ENCODE results near the gene CYP27B1.
A peak's percentile ranks its signal among the peaks of the same experiment; 100 is the strongest.

Gene CYP27B1, protein sequence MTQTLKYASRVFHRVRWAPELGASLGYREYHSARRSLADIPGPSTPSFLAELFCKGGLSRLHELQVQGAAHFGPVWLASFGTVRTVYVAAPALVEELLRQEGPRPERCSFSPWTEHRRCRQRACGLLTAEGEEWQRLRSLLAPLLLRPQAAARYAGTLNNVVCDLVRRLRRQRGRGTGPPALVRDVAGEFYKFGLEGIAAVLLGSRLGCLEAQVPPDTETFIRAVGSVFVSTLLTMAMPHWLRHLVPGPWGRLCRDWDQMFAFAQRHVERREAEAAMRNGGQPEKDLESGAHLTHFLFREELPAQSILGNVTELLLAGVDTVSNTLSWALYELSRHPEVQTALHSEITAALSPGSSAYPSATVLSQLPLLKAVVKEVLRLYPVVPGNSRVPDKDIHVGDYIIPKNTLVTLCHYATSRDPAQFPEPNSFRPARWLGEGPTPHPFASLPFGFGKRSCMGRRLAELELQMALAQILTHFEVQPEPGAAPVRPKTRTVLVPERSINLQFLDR

GRCh38 chr12:57766464-57767304 lies at the start of gene CYP27B1:
TSS of gene CYP27B1 (minus strand) at chr12:57767078. CDS start at chr12:57767041, 37 bp downstream.
- H3K9me3 Mint-ChIP-seq: no peaks in the 10 kb centered on the region
- peak within 1 kb of the TSS; percentile 87 for H3K4me3 Mint-ChIP-seq
- H3K27me3 Mint-ChIP-seq: peaks cover 12% of the 10 kb centered on the region
- peaks cover 18% of the 10 kb centered on the region for H3K36me3 Mint-ChIP-seq
- H3K27ac Mint-ChIP-seq: no peak within 1 kb of the TSS
- peaks cover 48% of the 10 kb centered on the region for H3K4me1 Mint-ChIP-seq

- Mint-ChIP-seq H3K27me3 (no peaks in the 10 kb centered on the region), H3K4me1 (peaks cover 7% of the 10 kb centered on the region), H3K9me3 (no peaks in the 10 kb centered on the region), H3K4me3 (no peak overlapping the region), H3K36me3 (peaks cover 7% of the 10 kb centered on the region), H3K27ac (peak overlapping the region; percentile 30)
Measured at GRCh38 chr12:57816001-57816854, 49.4 kb upstream of the CYP27B1 start.

DNA sequence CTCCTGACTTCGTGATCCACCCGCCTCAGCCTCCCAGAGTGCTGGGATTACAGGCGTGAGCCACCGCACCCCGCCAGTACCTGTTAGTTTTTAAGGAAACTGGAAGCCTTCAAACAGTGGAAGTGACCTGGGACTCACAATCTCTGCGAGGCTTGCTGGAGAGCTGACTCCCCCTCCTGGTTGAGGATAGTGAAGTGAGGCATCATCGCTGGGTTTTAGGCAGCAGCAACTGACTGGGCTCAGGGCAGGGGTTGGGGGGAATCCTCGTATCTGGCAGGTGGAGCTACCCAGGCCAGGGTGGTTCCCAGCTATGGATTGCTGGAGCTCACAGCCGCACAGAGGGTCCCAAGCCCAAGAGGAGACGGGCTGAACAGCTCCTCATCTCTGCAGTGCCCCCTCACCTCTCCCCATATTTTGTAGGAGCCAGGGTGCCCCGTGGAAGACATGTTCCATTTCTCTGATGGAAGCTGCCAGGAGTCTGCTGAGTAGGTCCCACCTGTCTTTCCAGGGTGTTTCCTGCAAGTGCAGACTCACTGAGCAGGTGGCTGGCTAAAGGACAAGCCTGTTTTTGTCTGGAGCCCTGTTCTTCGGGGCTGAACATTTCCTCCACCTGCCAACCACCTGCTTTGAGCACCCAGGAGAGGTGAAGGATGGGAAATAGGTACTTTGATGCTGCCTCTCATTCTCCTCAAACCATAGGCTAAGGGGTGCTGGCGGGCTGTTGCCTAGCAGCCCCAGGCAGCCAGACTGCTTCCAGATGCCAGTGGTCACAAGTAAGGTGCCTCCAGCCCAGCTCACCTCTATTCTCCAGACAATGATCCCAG lies 48.5 kb upstream of the CYP27B1 start:
- Mint-ChIP-seq H3K27ac (peak overlapping the region; percentile 30), H3K27me3 (no peaks in the 10 kb centered on the region), H3K4me1 (peaks cover 7% of the 10 kb centered on the region), H3K4me3 (no peak overlapping the region), H3K9me3 (no peaks in the 10 kb centered on the region), H3K36me3 (peaks cover 7% of the 10 kb centered on the region)

- no peaks in the 10 kb centered on the region for H3K27me3 Mint-ChIP-seq
- H3K4me3 Mint-ChIP-seq: no peak overlapping the region
- H3K36me3 Mint-ChIP-seq: peaks cover 9% of the 10 kb centered on the region
- H3K9me3 Mint-ChIP-seq: no peaks in the 10 kb centered on the region
- no peak overlapping the region for H3K27ac Mint-ChIP-seq
- peaks cover 7% of the 10 kb centered on the region for H3K4me1 Mint-ChIP-seq
Measured at GRCh38 chr12:57813971-57814772, 47.3 kb upstream of the CYP27B1 start.

DNA sequence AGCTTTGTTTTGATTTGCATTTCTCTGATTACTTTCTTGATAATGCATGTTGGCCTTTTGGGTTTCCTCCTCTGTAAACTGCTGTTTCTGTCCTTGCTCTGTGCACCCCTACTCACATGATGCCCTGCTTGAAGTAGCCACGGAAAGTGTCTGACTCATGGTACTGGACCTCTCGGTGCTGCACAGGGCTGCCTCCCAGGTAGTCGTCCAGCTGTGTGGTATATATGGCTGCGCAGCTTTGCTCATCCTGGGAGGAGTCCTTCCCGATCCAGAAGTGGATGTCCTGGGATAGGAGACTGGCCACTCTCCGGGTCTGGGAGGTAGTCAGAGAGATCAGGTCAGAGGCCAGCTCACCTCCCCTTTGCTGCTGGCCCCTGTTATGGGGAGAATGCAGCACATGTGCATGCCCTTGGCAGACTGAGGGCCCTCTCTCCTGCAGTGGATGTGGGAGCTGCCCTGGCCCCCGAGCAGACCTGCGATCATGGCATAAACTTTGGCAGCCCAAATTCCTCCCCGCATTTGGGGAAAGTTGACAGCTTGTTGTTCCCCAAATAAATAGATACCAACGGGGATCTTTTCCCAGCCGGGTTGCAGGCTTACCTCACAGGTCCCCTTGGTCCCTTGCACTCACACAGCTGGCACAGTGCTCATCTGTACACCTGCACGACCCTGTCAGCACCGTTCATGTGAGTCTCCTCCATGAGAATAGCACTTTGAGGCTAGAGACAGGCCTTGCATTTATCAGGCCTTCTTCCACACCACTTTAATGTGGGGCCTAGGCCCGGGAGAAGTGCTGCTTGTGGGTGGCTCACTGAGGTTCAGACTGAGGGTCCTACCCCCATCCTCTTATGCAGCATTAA lies 46.5 kb upstream of the CYP27B1 start:
- Mint-ChIP-seq H3K4me1 (peaks cover 2% of the 10 kb centered on the region), H3K4me3 (no peak overlapping the region), H3K27me3 (no peaks in the 10 kb centered on the region), H3K9me3 (no peaks in the 10 kb centered on the region), H3K36me3 (peaks cover 4% of the 10 kb centered on the region), H3K27ac (no peak overlapping the region)

- H3K9me3 Mint-ChIP-seq: no peaks in the 10 kb centered on the region
- no peak overlapping the region for H3K4me3 Mint-ChIP-seq
- H3K27me3 Mint-ChIP-seq: no peaks in the 10 kb centered on the region
- H3K4me1 Mint-ChIP-seq: no peaks in the 10 kb centered on the region
- no peak overlapping the region for H3K27ac Mint-ChIP-seq
- peaks cover 4% of the 10 kb centered on the region for H3K36me3 Mint-ChIP-seq
Measured at GRCh38 chr12:57811028-57811755, 44.3 kb upstream of the CYP27B1 start.

DNA sequence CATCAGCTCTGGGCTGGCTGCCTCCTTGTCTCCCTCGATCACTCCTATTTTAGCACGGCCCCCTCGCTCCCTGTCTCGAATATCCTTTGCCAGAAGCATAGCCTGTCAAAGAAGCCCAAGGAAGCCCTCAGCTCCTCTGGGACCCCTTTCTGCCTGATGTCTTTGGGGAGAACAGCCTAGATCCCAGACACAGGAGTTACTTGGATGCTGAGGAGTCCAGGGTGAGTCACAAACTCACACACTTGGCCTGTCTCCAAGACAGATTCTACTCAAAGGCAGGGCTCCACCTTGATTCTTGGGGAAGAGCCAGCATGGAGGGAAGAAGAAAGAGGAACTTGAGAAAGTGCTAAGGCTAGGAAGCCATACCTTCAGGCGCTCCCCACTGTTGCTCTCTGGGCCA lies 43.6 kb upstream of the CYP27B1 start:
- no peak overlapping the region for H3K4me3 Mint-ChIP-seq
- no peaks in the 10 kb centered on the region for H3K4me1 Mint-ChIP-seq
- no peak overlapping the region for H3K27ac Mint-ChIP-seq
- H3K36me3 Mint-ChIP-seq: peaks cover 4% of the 10 kb centered on the region
- no peaks in the 10 kb centered on the region for H3K9me3 Mint-ChIP-seq
- H3K27me3 Mint-ChIP-seq: no peaks in the 10 kb centered on the region

DNA sequence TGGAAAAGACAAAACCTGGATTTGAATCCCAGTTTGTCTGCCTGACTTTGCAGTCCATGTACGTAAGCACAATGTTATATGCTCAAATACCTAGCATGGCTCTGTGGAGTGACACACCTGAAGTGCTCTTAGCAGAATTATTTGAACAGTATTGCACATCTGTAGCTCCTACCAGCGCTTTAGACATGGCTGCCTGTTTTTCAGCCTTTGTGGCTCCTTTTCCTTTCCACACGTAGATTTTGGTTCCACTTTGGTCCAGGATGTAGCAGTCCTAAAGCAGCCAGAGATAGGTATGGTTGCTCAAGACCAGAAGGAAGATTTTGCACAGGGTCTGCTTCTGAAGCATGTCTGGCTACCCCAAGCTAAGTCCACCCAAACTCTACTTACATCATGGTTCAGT lies 42.5 kb upstream of the CYP27B1 start:
- Mint-ChIP-seq H3K36me3 (peaks cover 4% of the 10 kb centered on the region), H3K4me1 (no peaks in the 10 kb centered on the region), H3K4me3 (no peak overlapping the region), H3K27ac (no peak overlapping the region), H3K9me3 (no peaks in the 10 kb centered on the region), H3K27me3 (no peaks in the 10 kb centered on the region)

- H3K27me3 Mint-ChIP-seq: no peaks in the 10 kb centered on the region
- H3K4me1 Mint-ChIP-seq: no peaks in the 10 kb centered on the region
- H3K27ac Mint-ChIP-seq: no peak overlapping the region
- H3K4me3 Mint-ChIP-seq: no peak overlapping the region
- H3K9me3 Mint-ChIP-seq: no peaks in the 10 kb centered on the region
- peaks cover 4% of the 10 kb centered on the region for H3K36me3 Mint-ChIP-seq
Measured at GRCh38 chr12:57808351-57808750, 41.5 kb upstream of the CYP27B1 start.

- Mint-ChIP-seq H3K27me3 (no peaks in the 10 kb centered on the region), H3K36me3 (peaks cover 6% of the 10 kb centered on the region), H3K27ac (no peak overlapping the region), H3K9me3 (no peaks in the 10 kb centered on the region), H3K4me1 (no peaks in the 10 kb centered on the region), H3K4me3 (no peak overlapping the region)
Measured at GRCh38 chr12:57807285-57807684, 40.4 kb upstream of the CYP27B1 start.

DNA sequence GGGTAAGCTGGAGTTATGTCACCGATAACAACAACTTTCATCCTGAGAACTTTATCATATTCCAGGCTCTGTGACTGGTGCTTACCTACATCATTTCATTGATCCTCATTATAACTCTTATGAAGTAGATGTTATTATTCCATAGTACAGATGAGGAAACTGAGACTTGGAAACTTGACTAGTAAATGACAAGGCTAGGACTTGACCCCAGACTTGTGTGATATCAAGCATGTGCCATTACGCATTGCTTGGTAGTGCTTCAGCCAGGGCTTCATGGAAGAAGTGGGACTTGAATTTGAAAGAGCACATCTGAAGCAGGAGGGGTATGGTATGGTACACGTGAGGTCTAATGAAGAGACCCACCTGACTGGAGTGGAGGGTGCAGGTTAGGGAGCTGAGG lies 39.8 kb upstream of the CYP27B1 start:
- H3K36me3 Mint-ChIP-seq: peaks cover 4% of the 10 kb centered on the region
- H3K4me1 Mint-ChIP-seq: no peaks in the 10 kb centered on the region
- H3K9me3 Mint-ChIP-seq: no peaks in the 10 kb centered on the region
- H3K27ac Mint-ChIP-seq: no peak overlapping the region
- no peaks in the 10 kb centered on the region for H3K27me3 Mint-ChIP-seq
- no peak overlapping the region for H3K4me3 Mint-ChIP-seq

DNA sequence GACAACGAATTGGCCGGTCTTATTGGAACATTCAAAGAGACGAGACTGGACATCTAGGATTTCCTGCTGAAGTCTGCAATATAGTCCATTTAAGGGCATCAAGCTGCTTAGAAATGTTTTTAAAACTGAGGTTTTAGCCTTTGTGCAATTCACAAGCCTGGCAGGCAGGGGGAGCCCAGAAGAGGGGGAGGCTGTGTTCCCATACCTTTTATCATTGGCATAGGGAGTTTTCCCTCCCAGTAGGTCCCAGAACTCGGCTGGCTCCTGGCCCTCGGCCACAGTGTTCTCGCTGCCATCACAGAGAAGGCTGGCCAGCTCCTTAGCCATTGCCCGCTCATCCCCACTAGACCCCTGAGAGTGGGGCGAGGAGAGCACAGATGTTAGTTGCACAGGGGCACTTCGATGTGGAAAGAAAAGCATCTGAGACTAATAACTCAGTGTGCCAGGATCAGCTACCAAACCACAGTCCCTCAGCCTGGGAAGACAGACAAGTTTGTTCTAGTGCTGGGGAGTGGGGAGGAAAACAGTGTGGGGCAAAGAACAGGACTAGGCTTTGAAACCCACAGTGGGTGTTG lies 36.5 kb upstream of the CYP27B1 start:
- H3K4me3 Mint-ChIP-seq: no peak overlapping the region
- H3K36me3 Mint-ChIP-seq: peaks cover 1% of the 10 kb centered on the region
- no peaks in the 10 kb centered on the region for H3K27me3 Mint-ChIP-seq
- no peaks in the 10 kb centered on the region for H3K9me3 Mint-ChIP-seq
- H3K4me1 Mint-ChIP-seq: no peaks in the 10 kb centered on the region
- H3K27ac Mint-ChIP-seq: no peak overlapping the region

Data from activated naive CD4-positive, alpha-beta T cell treated with anti-CD3 and anti-CD28 coated beads, Interleukin-2, amount 50 U/mL, for 24 hours (primary cell).